Neural progenitor cell (in vitro differentiated cells): ENCODE results near the gene BIN2. TPM values are rescaled to one million over a fixed set of nuclear protein-coding genes. Genes with fewer than 3 reads are reported as not detected.

Experiments used
- DNase-seq: peaks from one replicate; pipeline ENCODE4 v3.0.0-alpha.2; 2016; ENCODE audit warnings: low spot score
- H2AFZ ChIP-seq: fragments of 200-600 bp; sonication (generic); replicated peaks from 2 replicates; pipeline ENCODE4 v1.6.1; 2016; ENCODE audit warnings: antibody characterized with exemption
- H3F3A ChIP-seq: fragments of 200-600 bp; sonication (generic); 2 replicates; pipeline ENCODE4 v1.6.1; 2016; ENCODE audit warnings: antibody characterized with exemption, low read depth
- H3K27ac ChIP-seq: fragments of 200-600 bp; sonication (generic); 2 replicates; pipeline ENCODE4 v1.5.1; 2016; ENCODE audit warnings: mild to moderate bottlenecking
- H3K27me3 ChIP-seq: fragments of 200-600 bp; sonication (generic); 2 replicates; pipeline ENCODE4 v1.6.1; 2016; ENCODE audit warnings: mild to moderate bottlenecking, moderate library complexity
- H3K36me3 ChIP-seq: fragments of 200-600 bp; sonication (generic); 2 replicates; pipeline ENCODE4 v1.5.1; 2016
- H3K4me1 ChIP-seq: fragments of 200-600 bp; sonication (generic); 2 replicates; pipeline ENCODE4 v1.6.1; 2016; ENCODE audit warnings: mixed run types
- H3K4me2 ChIP-seq: fragments of 200-600 bp; sonication (generic); 2 replicates; pipeline ENCODE4 v1.6.1; 2016
- H3K4me3 ChIP-seq: fragments of 200-600 bp; sonication (generic); 2 replicates; pipeline ENCODE4 v1.5.1; 2016
- H3K79me2 ChIP-seq: fragments of 200-600 bp; sonication (generic); 2 replicates; pipeline ENCODE4 v1.6.1; 2016; ENCODE audit warnings: low read depth
- H3K9ac ChIP-seq: fragments of 200-600 bp; sonication (generic); 2 replicates; pipeline ENCODE4 v1.6.1; 2016
- H3K9me3 ChIP-seq: fragments of 200-600 bp; sonication (generic); 2 replicates; pipeline ENCODE4 v1.5.1; 2016; ENCODE audit warnings: low read depth
- H4K20me1 ChIP-seq: fragments of 200-600 bp; sonication (generic); 2 replicates; pipeline ENCODE4 v1.6.1; 2016; ENCODE audit warnings: low read depth
- H3K27ac Mint-ChIP-seq: 3 replicates; pipeline ENCODE4 v1.8.0; 2021; ENCODE audit warnings: mixed read lengths
- H3K27me3 Mint-ChIP-seq: 2 replicates; pipeline ENCODE4 v1.8.0; 2022; ENCODE audit warnings: low read depth, mild to moderate bottlenecking, inconsistent platforms, moderate library complexity, mixed read lengths; ENCODE audit not compliant: insufficient read depth
- H3K36me3 Mint-ChIP-seq: 3 replicates; pipeline ENCODE4 v1.8.0; 2021; ENCODE audit warnings: mixed read lengths
- H3K4me1 Mint-ChIP-seq: 3 replicates; pipeline ENCODE4 v1.8.0; 2021; ENCODE audit warnings: mixed read lengths
- H3K4me3 Mint-ChIP-seq: 3 replicates; pipeline ENCODE4 v1.8.0; 2021; ENCODE audit warnings: mild to moderate bottlenecking, moderate library complexity, mixed read lengths
- H3K9me3 Mint-ChIP-seq: 3 replicates; pipeline ENCODE4 v1.8.0; 2020; ENCODE audit warnings: mixed read lengths
- EZH2 ChIP-seq: fragments of 200-600 bp; sonication (generic); IDR thresholded peaks from 2 replicates; pipeline ENCODE4 v1.6.1; 2017; ENCODE audit warnings: antibody characterized with exemption, mild to moderate bottlenecking, moderate library complexity
- EZH2phosphoT487 ChIP-seq: fragments of 200-600 bp; sonication (generic); IDR thresholded peaks from 2 replicates; pipeline ENCODE4 v1.6.1; 2017; ENCODE audit warnings: antibody characterized with exemption
- total RNA-seq: library from RNA; depleted of rRNA; stranded (reverse); fragments of >200 nt; gene quantifications from 2 replicates; pipeline ENCODE4 v1.2.3, GENCODE V29; 2015; ENCODE audit warnings: low replicate concordance
- TF ChIP-seq, protein P1 (sequence below): fragments of 200-600 bp; sonication (generic); IDR thresholded peaks from 2 replicates; pipeline ENCODE4 v1.5.1; 2017; ENCODE audit warnings: antibody characterized with exemption, mild to moderate bottlenecking

BIN2 gene
- total RNA-seq, 1 donor from 2014 or later = 0.52 TPM

DNA sequence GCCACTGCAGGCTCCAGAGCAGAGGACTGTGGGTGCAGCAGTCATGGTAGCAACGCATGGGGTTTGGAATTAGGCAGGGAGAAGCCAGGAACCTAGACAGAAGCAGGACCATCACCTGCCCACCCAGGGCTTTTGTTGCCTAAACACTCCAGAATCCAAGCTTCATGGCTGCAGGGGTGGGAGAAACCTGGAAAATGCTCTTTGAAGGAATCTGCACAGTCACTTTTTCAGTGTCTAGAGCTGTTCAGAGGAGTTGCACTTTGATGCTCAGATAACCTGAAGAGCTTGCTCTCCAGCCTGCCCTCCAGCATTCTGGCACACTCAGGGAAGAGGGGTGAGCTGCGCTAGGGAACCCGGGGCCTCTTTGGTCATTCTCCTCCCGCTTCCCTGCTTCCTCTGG lies 24.1 kb upstream of the BIN2 start:
- H3K79me2 ChIP-seq = no peaks in the 10 kb centered on the region
- H3K36me3 Mint-ChIP-seq = no peaks in the 10 kb centered on the region
- H3K9ac ChIP-seq = no peak overlapping the region
- no peaks in the 10 kb centered on the region for H3K9me3 Mint-ChIP-seq
- H3K27ac Mint-ChIP-seq = no peak overlapping the region
- H3K27ac ChIP-seq = no peak overlapping the region
- H3K27me3 Mint-ChIP-seq = no peaks in the 10 kb centered on the region
- peaks cover 10% of the 10 kb centered on the region for H3K4me1 Mint-ChIP-seq
- H3K4me1 ChIP-seq = no peaks in the 10 kb centered on the region
- DNase-seq = no peak
- TF ChIP-seq, protein P1, sequence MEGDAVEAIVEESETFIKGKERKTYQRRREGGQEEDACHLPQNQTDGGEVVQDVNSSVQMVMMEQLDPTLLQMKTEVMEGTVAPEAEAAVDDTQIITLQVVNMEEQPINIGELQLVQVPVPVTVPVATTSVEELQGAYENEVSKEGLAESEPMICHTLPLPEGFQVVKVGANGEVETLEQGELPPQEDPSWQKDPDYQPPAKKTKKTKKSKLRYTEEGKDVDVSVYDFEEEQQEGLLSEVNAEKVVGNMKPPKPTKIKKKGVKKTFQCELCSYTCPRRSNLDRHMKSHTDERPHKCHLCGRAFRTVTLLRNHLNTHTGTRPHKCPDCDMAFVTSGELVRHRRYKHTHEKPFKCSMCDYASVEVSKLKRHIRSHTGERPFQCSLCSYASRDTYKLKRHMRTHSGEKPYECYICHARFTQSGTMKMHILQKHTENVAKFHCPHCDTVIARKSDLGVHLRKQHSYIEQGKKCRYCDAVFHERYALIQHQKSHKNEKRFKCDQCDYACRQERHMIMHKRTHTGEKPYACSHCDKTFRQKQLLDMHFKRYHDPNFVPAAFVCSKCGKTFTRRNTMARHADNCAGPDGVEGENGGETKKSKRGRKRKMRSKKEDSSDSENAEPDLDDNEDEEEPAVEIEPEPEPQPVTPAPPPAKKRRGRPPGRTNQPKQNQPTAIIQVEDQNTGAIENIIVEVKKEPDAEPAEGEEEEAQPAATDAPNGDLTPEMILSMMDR = no peak
- TF ChIP-seq EZH2phosphoT487 = no peak
- TF ChIP-seq EZH2 = no peak
- no peaks in the 10 kb centered on the region for H3K36me3 ChIP-seq
- no peaks in the 10 kb centered on the region for H3K9me3 ChIP-seq
- H3K4me3 Mint-ChIP-seq = no peak overlapping the region
- no peak overlapping the region for H3K4me3 ChIP-seq
- no peak overlapping the region for H2AFZ ChIP-seq
- H3K4me2 ChIP-seq = no peak overlapping the region
- no peaks in the 10 kb centered on the region for H3F3A ChIP-seq
- no peaks in the 10 kb centered on the region for H3K27me3 ChIP-seq
- no peaks in the 10 kb centered on the region for H4K20me1 ChIP-seq

DNA sequence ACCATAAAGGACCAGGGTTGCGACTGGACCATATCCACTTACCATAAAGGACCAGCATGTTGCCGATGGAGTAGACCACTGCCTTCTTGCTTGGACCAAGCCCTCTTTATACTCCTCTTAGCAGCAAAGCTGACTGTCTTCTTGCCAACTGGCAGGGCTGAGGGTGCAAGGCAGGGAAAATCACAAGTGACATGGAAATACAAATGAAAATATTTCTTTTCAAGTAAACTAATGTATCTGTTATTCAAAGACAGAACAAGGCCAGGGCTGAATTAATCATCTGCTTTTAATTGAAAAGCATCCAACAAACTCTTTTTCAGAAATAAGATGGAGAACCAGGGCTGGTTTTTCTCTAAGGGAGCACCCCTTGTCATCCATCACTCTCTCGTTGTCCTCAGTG lies 22.6 kb upstream of the BIN2 start, which contains the start of gene CELA1:
TSS of gene CELA1 (minus strand) at position 99 of the 400 bp plus-strand sequence. CDS start at position 58, 41 bp downstream.
- peak within 1 kb of the TSS; percentile 12 for H2AFZ ChIP-seq
- no peak within 1 kb of the TSS for H3K4me3 ChIP-seq
- Mint-ChIP-seq H3K4me1 (peaks cover 4% of the 10 kb centered on the region), H3K27me3 (no peaks in the 10 kb centered on the region), H3K4me3 (no peak within 1 kb of the TSS), H3K36me3 (no peaks in the 10 kb centered on the region), H3K27ac (no peak within 1 kb of the TSS), H3K9me3 (no peaks in the 10 kb centered on the region)
- TF ChIP-seq EZH2phosphoT487 = no peak
- no peak for TF ChIP-seq EZH2
- TF ChIP-seq, protein P1 = no peak
- no peak within 1 kb of the TSS for H3K9ac ChIP-seq
- H3K36me3 ChIP-seq = no peaks in the 10 kb centered on the region
- H3K79me2 ChIP-seq = no peaks in the 10 kb centered on the region
- no peak within 1 kb of the TSS for H3K4me2 ChIP-seq
- H3K9me3 ChIP-seq = no peaks in the 10 kb centered on the region
- H3F3A ChIP-seq = no peaks in the 10 kb centered on the region
- H3K27me3 ChIP-seq = no peaks in the 10 kb centered on the region
- H3K27ac ChIP-seq = no peak within 1 kb of the TSS
- H3K4me1 ChIP-seq = no peaks in the 10 kb centered on the region
- no peak for DNase-seq
- H4K20me1 ChIP-seq = no peaks in the 10 kb centered on the region

DNA sequence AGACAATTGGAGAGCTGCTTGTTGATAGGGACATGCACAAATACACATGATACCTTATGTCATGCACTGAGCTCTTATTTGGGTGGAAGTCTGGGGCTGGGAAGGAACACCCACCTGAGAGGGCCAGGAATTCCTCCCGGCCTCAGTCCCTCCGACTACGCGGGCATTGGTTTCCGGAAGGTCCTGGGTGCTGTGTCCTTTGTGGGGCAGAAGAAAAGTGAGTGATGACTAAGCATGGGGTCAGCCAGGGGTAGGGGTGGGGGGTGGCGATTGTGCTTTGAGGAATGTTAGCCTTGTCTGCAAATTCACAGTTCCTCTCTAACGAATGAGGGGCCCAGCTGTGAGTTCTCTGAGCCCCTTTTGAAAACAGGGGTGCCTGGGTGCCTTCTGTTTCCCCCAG lies 21.7 kb upstream of the BIN2 start:
- no peak for DNase-seq
- Histone ChIP-seq H3K79me2 (no peaks in the 10 kb centered on the region), H4K20me1 (no peaks in the 10 kb centered on the region), H3K9ac (no peak overlapping the region), H3K27me3 (no peaks in the 10 kb centered on the region), H3K4me2 (no peak overlapping the region), H3K4me3 (no peak overlapping the region), H3K4me1 (peaks cover 4% of the 10 kb centered on the region), H3K27ac (no peak overlapping the region), H3K36me3 (no peaks in the 10 kb centered on the region), H3K9me3 (no peaks in the 10 kb centered on the region), H3F3A (no peaks in the 10 kb centered on the region), H2AFZ (peak overlapping the region; percentile 12)
- Mint-ChIP-seq H3K27me3 (no peaks in the 10 kb centered on the region), H3K36me3 (no peaks in the 10 kb centered on the region), H3K9me3 (no peaks in the 10 kb centered on the region), H3K4me3 (no peak overlapping the region), H3K4me1 (peaks cover 7% of the 10 kb centered on the region), H3K27ac (no peak overlapping the region)
- TF ChIP-seq EZH2 = no peak
- TF ChIP-seq, protein P1 = no peak
- TF ChIP-seq EZH2phosphoT487 = no peak
